ENCODE measurements around the gene FGF19. TPM values are rescaled to one million over a fixed set of nuclear protein-coding genes. Genes with fewer than 3 reads are reported as not detected.

The FGF19 gene
- total RNA-seq, 2 experiments from 2014 or later: not detected

- Histone ChIP-seq H2AFZ (ENCODE audit: low read length) (no peak overlapping the region), H3K9me2 (ENCODE audit: insufficient read depth, low read length) (no peaks in the 10 kb centered on the region), H3K27ac (ENCODE audit: low read depth, low read length, poor library complexity, severe bottlenecking) (no peak overlapping the region), H3K9me3 (ENCODE audit: low read length) (no peaks in the 10 kb centered on the region), H4K20me1 (ENCODE audit: insufficient read depth, low read length) (no peaks in the 10 kb centered on the region), H3K4me2 (ENCODE audit: low read length) (no peak overlapping the region), H3K79me2 (ENCODE audit: insufficient read depth, low read depth, low read length) (no peaks in the 10 kb centered on the region), H3K36me3 (ENCODE audit: insufficient read depth, low read length) (no peaks in the 10 kb centered on the region), H3K4me3 (ENCODE audit: low read depth, low read length, poor library complexity, severe bottlenecking) (no peak overlapping the region), H3K4me1 (ENCODE audit: insufficient read depth, low read length, poor library complexity, severe bottlenecking) (no peaks in the 10 kb centered on the region)
- DNase-seq (ENCODE audit: low spot score): no peak
- CTCF ChIA-PET (ENCODE audit: unreplicated experiment): no interaction called here
- TF ChIP-seq EZH2phosphoT487 (IDR thresholded peaks at IDR 0.05; ENCODE audit: borderline replicate concordance, low read depth, low read length): no peak
- TF ChIP-seq, protein P1, sequence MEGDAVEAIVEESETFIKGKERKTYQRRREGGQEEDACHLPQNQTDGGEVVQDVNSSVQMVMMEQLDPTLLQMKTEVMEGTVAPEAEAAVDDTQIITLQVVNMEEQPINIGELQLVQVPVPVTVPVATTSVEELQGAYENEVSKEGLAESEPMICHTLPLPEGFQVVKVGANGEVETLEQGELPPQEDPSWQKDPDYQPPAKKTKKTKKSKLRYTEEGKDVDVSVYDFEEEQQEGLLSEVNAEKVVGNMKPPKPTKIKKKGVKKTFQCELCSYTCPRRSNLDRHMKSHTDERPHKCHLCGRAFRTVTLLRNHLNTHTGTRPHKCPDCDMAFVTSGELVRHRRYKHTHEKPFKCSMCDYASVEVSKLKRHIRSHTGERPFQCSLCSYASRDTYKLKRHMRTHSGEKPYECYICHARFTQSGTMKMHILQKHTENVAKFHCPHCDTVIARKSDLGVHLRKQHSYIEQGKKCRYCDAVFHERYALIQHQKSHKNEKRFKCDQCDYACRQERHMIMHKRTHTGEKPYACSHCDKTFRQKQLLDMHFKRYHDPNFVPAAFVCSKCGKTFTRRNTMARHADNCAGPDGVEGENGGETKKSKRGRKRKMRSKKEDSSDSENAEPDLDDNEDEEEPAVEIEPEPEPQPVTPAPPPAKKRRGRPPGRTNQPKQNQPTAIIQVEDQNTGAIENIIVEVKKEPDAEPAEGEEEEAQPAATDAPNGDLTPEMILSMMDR (conservative IDR thresholded peaks at IDR 0.05; ENCODE audit: low read length): no peak
- POLR2A ChIA-PET: no interaction called here
- BruUV-seq (replicated peaks): no TSS peak
- intact Hi-C loops (cut with micrococcal nuclease; ENCODE audit: unreplicated experiment): loop anchor here (1.0 to 2.0 kb wide), 3 partner anchors 115 to 202 kb away; no protein-coding TSS in a partner anchor
Observed at GRCh38 chr11:69686452-69686851, 17.4 kb downstream of the FGF19 start.

- Histone ChIP-seq H3K4me2 (ENCODE audit: low read length) (0 out of 2 replicates have a peak overlapping the region, but pooled peaks have one; percentile 26), H4K20me1 (ENCODE audit: insufficient read depth, low read length) (no peaks in the 10 kb centered on the region), H2AFZ (ENCODE audit: low read length) (no peak overlapping the region), H3K27ac (ENCODE audit: low read depth, low read length, poor library complexity, severe bottlenecking) (no peak overlapping the region), H3K4me1 (ENCODE audit: insufficient read depth, low read length, poor library complexity, severe bottlenecking) (no peaks in the 10 kb centered on the region), H3K4me3 (ENCODE audit: low read depth, low read length, poor library complexity, severe bottlenecking) (no peak overlapping the region), H3K36me3 (ENCODE audit: insufficient read depth, low read length) (no peaks in the 10 kb centered on the region), H3K9me2 (ENCODE audit: insufficient read depth, low read length) (no peaks in the 10 kb centered on the region), H3K79me2 (ENCODE audit: insufficient read depth, low read depth, low read length) (no peaks in the 10 kb centered on the region), H3K9me3 (ENCODE audit: low read length) (no peaks in the 10 kb centered on the region)
- no TSS peak for BruUV-seq (replicated peaks)
- DNase-seq (ENCODE audit: low spot score): no peak
- POLR2A ChIA-PET: no interaction called here
- TF ChIP-seq EZH2phosphoT487 (IDR thresholded peaks at IDR 0.05; ENCODE audit: borderline replicate concordance, low read depth, low read length): no peak
- TF ChIP-seq, protein P1 (conservative IDR thresholded peaks at IDR 0.05; ENCODE audit: low read length): no peak
- intact Hi-C loops (cut with micrococcal nuclease; ENCODE audit: unreplicated experiment): no loop called here
- CTCF ChIA-PET (ENCODE audit: unreplicated experiment): no interaction called here
Observed at GRCh38 chr11:69685348-69685747, 18.5 kb downstream of the FGF19 start.

DNA sequence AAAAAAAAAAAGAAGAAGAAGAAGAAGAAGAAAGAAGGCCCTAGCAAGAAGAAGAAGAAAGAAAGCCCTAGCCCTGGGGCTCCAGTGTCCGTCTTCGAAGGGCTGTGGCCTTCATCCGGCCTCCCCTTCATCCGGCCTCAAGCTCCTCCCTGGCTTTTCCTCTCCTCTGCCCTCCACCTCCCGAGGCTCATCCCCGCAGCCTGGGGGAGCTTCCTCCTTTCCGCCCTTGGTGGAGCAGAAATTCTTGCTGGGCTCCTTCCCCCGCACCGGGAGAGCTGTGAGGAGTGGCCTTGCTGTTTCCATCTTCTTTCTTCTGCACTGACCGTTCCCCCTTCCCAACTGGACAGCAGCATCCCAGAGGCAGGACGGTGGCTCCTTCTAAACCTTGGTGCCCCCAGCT is 19.2 kb downstream of the FGF19 start:
- no peak overlapping the region for H3K4me3 ChIP-seq (ENCODE audit: low read depth, low read length, poor library complexity, severe bottlenecking)
- no peak overlapping the region for H3K4me2 ChIP-seq (ENCODE audit: low read length)
- ChIA-PET CTCF (ENCODE audit: unreplicated experiment) (no interaction called here), POLR2A (no interaction called here)
- no peaks in the 10 kb centered on the region for H3K79me2 ChIP-seq (ENCODE audit: insufficient read depth, low read depth, low read length)
- no peaks in the 10 kb centered on the region for H3K9me3 ChIP-seq (ENCODE audit: low read length)
- no peak overlapping the region for H2AFZ ChIP-seq (ENCODE audit: low read length)
- BruUV-seq (replicated peaks): no TSS peak
- TF ChIP-seq, protein P1 (conservative IDR thresholded peaks at IDR 0.05; ENCODE audit: low read length): no peak
- no peak for TF ChIP-seq EZH2phosphoT487 (IDR thresholded peaks at IDR 0.05; ENCODE audit: borderline replicate concordance, low read depth, low read length)
- intact Hi-C loops (cut with micrococcal nuclease; ENCODE audit: unreplicated experiment): no loop called here
- no peaks in the 10 kb centered on the region for H3K36me3 ChIP-seq (ENCODE audit: insufficient read depth, low read length)
- H3K27ac ChIP-seq (ENCODE audit: low read depth, low read length, poor library complexity, severe bottlenecking): no peak overlapping the region
- DNase-seq (ENCODE audit: low spot score): no peak
- H3K4me1 ChIP-seq (ENCODE audit: insufficient read depth, low read length, poor library complexity, severe bottlenecking): no peaks in the 10 kb centered on the region
- H4K20me1 ChIP-seq (ENCODE audit: insufficient read depth, low read length): no peaks in the 10 kb centered on the region
- H3K9me2 ChIP-seq (ENCODE audit: insufficient read depth, low read length): no peaks in the 10 kb centered on the region

Measured in OCI-LY7 (cell line).